Mesendoderm (in vitro differentiated cells): Measurements from ENCODE around the gene GABBR2.

Experiments
- DNase-seq: peaks from one replicate; pipeline ENCODE4 v3.0.0; 2013
- H2AK5ac ChIP-seq: 2 replicates; pipeline ENCODE4 v1.6.1; 2013; ENCODE audit warnings: low read length, inconsistent platforms
- H2BK120ac ChIP-seq: 2 replicates; pipeline ENCODE4 v1.6.1; 2013; ENCODE audit warnings: low read depth, mild to moderate bottlenecking, low read length, moderate library complexity, mixed read lengths
- H2BK15ac ChIP-seq: replicated peaks from 2 replicates; pipeline ENCODE4 v1.6.1; 2013; ENCODE audit warnings: low read depth, mild to moderate bottlenecking, moderate library complexity
- H2BK5ac ChIP-seq: 2 replicates; pipeline ENCODE4 v1.6.1; 2013; ENCODE audit warnings: low read length, inconsistent platforms
- H3K18ac ChIP-seq: 2 replicates; pipeline ENCODE4 v1.6.1; 2013; ENCODE audit warnings: mild to moderate bottlenecking, low read length, mixed read lengths
- H3K23ac ChIP-seq: one replicate; pipeline ENCODE4 v1.6.1; 2013; ENCODE audit warnings: low read length
- H3K27ac ChIP-seq: 2 replicates; pipeline ENCODE4 v1.5.1; 2013; ENCODE audit warnings: low read depth, mild to moderate bottlenecking, inconsistent platforms, low read length, moderate library complexity
- H3K27me3 ChIP-seq: 2 replicates; pipeline ENCODE4 v1.6.1; 2013; ENCODE audit warnings: low read length, control low read depth, mild to moderate bottlenecking, inconsistent platforms; ENCODE audit not compliant: insufficient read depth, poor library complexity
- H3K36me3 ChIP-seq: 2 replicates; pipeline ENCODE4 v1.6.1; 2013; ENCODE audit warnings: low read length, inconsistent platforms; ENCODE audit not compliant: control insufficient read depth, insufficient read depth
- H3K4ac ChIP-seq: one replicate; pipeline ENCODE4 v1.6.1; 2013; ENCODE audit warnings: low read depth, mild to moderate bottlenecking, low read length, moderate library complexity
- H3K4me1 ChIP-seq: 2 replicates; pipeline ENCODE4 v1.6.1; 2013; ENCODE audit warnings: low read depth, low read length, inconsistent platforms; ENCODE audit not compliant: control insufficient read depth
- H3K4me2 ChIP-seq: 2 replicates; pipeline ENCODE4 v1.6.1; 2013; ENCODE audit warnings: low read length
- H3K4me3 ChIP-seq: 2 replicates; pipeline ENCODE4 v1.5.1; 2013; ENCODE audit warnings: mild to moderate bottlenecking, low read length
- H3K56ac ChIP-seq: one replicate; pipeline ENCODE4 v1.6.1; 2013; ENCODE audit warnings: low read length
- H3K79me1 ChIP-seq: 2 replicates; pipeline ENCODE4 v1.6.1; 2013; ENCODE audit warnings: low read length, inconsistent platforms
- H3K79me2 ChIP-seq: 2 replicates; pipeline ENCODE4 v1.6.1; 2013; ENCODE audit warnings: mild to moderate bottlenecking, low read length; ENCODE audit not compliant: control insufficient read depth, insufficient read depth
- H3K9ac ChIP-seq: 2 replicates; pipeline ENCODE4 v1.6.1; 2013; ENCODE audit warnings: low read length, inconsistent platforms
- H4K5ac ChIP-seq: one replicate; pipeline ENCODE4 v1.6.1; 2013; ENCODE audit warnings: low read length
- H4K8ac ChIP-seq: one replicate; pipeline ENCODE4 v1.6.1; 2013; ENCODE audit warnings: low read depth, mild to moderate bottlenecking, control low read depth, low read length, moderate library complexity
- WGBS: extraction: QIAGEN DNeasy Blood & Tissue Kit; methylation state at CpG from one replicate; pipeline ENCODE4 v1.1.7; 2013; ENCODE audit warnings: low lambda C conversion rate, missing lambda C conversion rate; ENCODE audit not compliant: insufficient coverage; ENCODE audit errors: extremely low coverage; 5-methylcytosine and 5-hydroxymethylcytosine counted together

Gene GABBR2

DNA sequence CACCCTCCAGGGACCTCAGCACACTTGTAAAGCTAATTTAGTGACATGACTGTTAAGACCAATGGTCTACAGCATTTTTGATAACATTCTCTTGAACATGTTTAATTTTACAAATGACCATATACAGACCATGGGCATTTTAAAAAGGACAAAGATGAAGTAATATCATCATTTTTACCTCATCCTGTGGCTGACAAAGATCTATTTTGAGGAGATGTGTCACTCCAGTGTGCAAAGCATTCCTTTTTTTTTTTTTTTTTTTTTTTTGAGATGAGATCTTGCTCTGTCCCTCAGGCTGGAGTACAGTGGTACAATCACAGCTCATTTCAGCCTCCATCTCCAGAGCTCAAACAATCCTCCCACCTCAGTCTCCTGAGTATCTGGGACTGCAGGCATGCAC lies 335.1 kb downstream of the GABBR2 start:
- no peak overlapping the region for H4K8ac ChIP-seq
- H2BK120ac ChIP-seq: no peak overlapping the region
- no peaks in the 10 kb centered on the region for H3K79me1 ChIP-seq
- no peak for DNase-seq
- no peaks in the 10 kb centered on the region for H3K36me3 ChIP-seq
- no peak overlapping the region for H3K4me2 ChIP-seq
- H3K4me1 ChIP-seq: peaks cover 9% of the 10 kb centered on the region
- no peak overlapping the region for H3K4me3 ChIP-seq
- no peak overlapping the region for H3K23ac ChIP-seq
- H2BK5ac ChIP-seq: no peak overlapping the region
- no peak overlapping the region for H2AK5ac ChIP-seq
- no peak overlapping the region for H3K56ac ChIP-seq
- H3K9ac ChIP-seq: no peak overlapping the region
- H3K18ac ChIP-seq: no peak overlapping the region
- no peak overlapping the region for H3K27ac ChIP-seq
- H3K4ac ChIP-seq: no peak overlapping the region
- H4K5ac ChIP-seq: no peak overlapping the region
- H3K27me3 ChIP-seq: no peaks in the 10 kb centered on the region
- no peak overlapping the region for H2BK15ac ChIP-seq
- H3K79me2 ChIP-seq: no peaks in the 10 kb centered on the region

DNA sequence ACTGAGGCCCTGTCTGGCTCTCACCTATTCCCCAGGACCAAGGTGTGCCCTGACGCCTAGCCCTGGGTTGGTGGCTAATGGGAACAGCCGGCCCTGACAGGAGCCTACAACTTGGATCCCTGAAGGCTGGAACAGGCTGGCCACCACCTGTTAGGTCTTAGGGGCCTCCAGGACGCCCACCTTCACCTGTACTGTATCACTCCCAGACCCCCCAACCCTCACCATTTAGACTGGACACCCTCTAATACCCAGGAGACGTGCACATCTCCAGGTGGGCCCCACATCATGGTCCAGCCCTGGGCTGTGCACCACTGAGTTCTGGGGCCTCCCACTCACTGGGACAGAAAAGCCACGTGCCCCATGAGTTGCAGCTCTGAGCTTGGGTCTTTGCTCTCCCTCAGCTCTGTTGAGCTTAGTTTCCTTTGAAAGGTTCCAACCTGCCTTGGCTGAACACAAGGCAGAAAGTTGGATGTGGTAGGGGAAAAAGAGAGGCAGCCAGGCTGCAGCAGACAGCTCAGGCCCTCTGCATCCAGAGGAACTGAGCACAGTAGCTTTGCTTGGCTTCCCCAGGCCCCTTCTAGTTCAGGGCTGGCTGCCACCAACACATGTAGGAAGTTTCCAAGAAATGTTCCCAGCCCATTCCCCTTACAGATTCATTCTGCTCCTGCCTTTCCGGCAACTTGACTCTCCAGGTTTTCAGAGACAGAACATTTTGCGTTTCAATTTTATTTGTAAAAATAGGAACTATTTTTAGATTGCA lies 336.5 kb downstream of the GABBR2 start:
- Histone ChIP-seq H3K56ac (no peak overlapping the region), H3K36me3 (no peaks in the 10 kb centered on the region), H3K79me1 (no peaks in the 10 kb centered on the region), H3K4me3 (no peak overlapping the region), H2BK120ac (no peak overlapping the region), H4K5ac (no peak overlapping the region), H3K23ac (no peak overlapping the region), H2BK5ac (no peak overlapping the region), H3K79me2 (no peaks in the 10 kb centered on the region), H3K4ac (no peak overlapping the region), H3K27me3 (no peaks in the 10 kb centered on the region), H2BK15ac (no peak overlapping the region), H3K18ac (no peak overlapping the region), H3K9ac (no peak overlapping the region), H3K27ac (no peak overlapping the region), H3K4me2 (no peak overlapping the region), H4K8ac (no peak overlapping the region), H3K4me1 (peaks cover 12% of the 10 kb centered on the region), H2AK5ac (no peak overlapping the region)
- no CpG with 5 or more reads among the region's 7 CpGs for WGBS
- no peak for DNase-seq

DNA sequence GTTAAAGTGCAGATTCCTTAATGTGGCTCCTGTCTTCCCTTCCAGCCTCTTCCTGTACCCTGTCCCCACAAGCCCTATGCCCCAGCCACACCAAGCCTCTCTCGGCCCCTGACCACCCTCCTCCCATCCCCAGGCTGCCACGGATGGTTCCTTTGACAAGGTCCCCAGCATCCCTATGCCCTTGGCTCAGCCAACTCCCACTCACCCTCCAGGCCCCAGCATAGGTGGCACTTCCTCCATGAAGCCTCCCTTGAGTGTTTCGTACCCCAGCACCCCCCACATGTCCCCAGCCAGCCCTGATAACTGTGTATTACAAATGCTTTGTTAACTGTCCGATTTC lies 337.8 kb downstream of the GABBR2 start:
- no peak overlapping the region for H4K5ac ChIP-seq

DNA sequence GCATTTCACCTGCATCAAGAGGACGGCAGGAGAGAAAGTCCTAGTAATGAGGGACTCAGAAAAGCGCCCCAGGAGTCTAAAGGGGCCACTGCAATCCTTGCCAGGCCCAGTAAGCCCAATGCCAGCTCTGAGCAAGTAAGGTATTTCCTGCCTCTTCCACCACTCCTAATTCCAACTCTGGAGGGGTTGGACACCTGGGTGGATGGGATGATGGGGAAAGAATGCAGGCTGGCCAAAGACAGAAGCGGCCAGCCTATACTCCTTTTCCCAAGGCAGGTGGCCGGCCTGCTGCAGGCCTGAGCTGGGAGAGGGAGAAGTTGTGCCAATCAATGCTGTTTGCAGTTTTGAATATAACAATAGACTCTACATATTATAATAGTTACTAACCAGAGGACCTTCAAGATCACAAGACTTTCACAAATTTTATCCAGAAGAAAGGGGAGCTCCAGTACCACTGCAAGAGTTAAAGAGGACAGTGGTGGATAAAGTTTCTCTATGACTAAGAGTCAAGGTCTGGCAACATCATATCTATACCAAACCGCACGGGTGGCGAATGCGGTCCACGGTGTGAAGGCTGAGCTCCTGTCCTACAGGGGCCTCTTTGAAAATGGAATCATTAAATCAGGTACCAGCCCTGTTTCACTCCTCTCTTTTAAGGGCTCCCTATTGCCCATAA lies 338.3 kb downstream of the GABBR2 start:
- H3K79me2 ChIP-seq: no peaks in the 10 kb centered on the region
- H3K56ac ChIP-seq: no peak overlapping the region
- no peaks in the 10 kb centered on the region for H3K79me1 ChIP-seq
- H3K4me2 ChIP-seq: no peak overlapping the region
- no peaks in the 10 kb centered on the region for H3K27me3 ChIP-seq
- no peak overlapping the region for H2BK5ac ChIP-seq
- no peak overlapping the region for H3K18ac ChIP-seq
- no peak overlapping the region for H3K27ac ChIP-seq
- H3K36me3 ChIP-seq: no peaks in the 10 kb centered on the region
- WGBS: no CpG with 5 or more reads among the region's 9 CpGs
- no peak for DNase-seq
- H2BK120ac ChIP-seq: no peak overlapping the region
- peaks cover 12% of the 10 kb centered on the region for H3K4me1 ChIP-seq
- no peak overlapping the region for H2AK5ac ChIP-seq
- no peak overlapping the region for H4K5ac ChIP-seq
- H3K9ac ChIP-seq: no peak overlapping the region
- no peak overlapping the region for H3K23ac ChIP-seq
- no peak overlapping the region for H3K4ac ChIP-seq
- H3K4me3 ChIP-seq: no peak overlapping the region
- H2BK15ac ChIP-seq: no peak overlapping the region
- no peak overlapping the region for H4K8ac ChIP-seq

More for the DNA sequence above, 337.8 kb downstream of the GABBR2 start:
- H3K79me1 ChIP-seq: no peaks in the 10 kb centered on the region
- no peak overlapping the region for H3K4ac ChIP-seq
- H2AK5ac ChIP-seq: no peak overlapping the region
- no peak overlapping the region for H3K4me3 ChIP-seq
- H3K4me1 ChIP-seq: peaks cover 12% of the 10 kb centered on the region
- WGBS: no CpG with 5 or more reads among the region's 4 CpGs
- H3K27me3 ChIP-seq: no peaks in the 10 kb centered on the region
- no peak overlapping the region for H4K8ac ChIP-seq
- no peaks in the 10 kb centered on the region for H3K36me3 ChIP-seq
- H3K56ac ChIP-seq: no peak overlapping the region
- no peak overlapping the region for H3K18ac ChIP-seq
- no peak overlapping the region for H3K27ac ChIP-seq
- H2BK15ac ChIP-seq: no peak overlapping the region
- no peaks in the 10 kb centered on the region for H3K79me2 ChIP-seq
- no peak for DNase-seq
- H3K4me2 ChIP-seq: no peak overlapping the region
- H3K9ac ChIP-seq: no peak overlapping the region
- H3K23ac ChIP-seq: no peak overlapping the region
- no peak overlapping the region for H2BK5ac ChIP-seq
- no peak overlapping the region for H2BK120ac ChIP-seq

DNA sequence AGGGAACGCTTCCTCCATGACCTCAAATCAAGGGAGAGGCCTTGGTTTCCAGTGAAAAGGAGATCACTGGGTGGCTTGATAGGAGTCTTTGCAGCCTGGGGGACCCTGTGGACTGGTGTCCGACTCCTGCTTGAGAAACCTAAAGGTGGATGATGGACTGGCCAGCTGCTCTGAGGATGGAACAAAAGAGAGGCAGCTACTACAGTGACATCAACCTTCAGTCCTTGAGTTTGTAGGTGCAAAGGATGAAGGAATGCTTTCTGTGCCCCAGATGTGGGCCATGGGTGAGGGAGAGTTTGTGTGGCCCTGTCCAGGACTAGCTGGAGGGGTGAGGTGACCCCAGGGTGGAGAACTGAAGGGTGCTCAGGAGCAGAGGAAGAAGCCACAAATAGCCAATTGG lies 338.8 kb downstream of the GABBR2 start:
- no peak overlapping the region for H2BK5ac ChIP-seq
- H3K27ac ChIP-seq: no peak overlapping the region
- no peak overlapping the region for H3K4me3 ChIP-seq
- no peak overlapping the region for H2AK5ac ChIP-seq
- H2BK15ac ChIP-seq: no peak overlapping the region
- no CpG with 5 or more reads among the region's 2 CpGs for WGBS
- no peak overlapping the region for H3K23ac ChIP-seq
- no peak overlapping the region for H3K18ac ChIP-seq
- H3K27me3 ChIP-seq: no peaks in the 10 kb centered on the region
- H3K36me3 ChIP-seq: no peaks in the 10 kb centered on the region
- H3K79me2 ChIP-seq: no peaks in the 10 kb centered on the region
- H3K56ac ChIP-seq: no peak overlapping the region
- no peak for DNase-seq
- H3K4ac ChIP-seq: no peak overlapping the region
- H3K4me2 ChIP-seq: no peak overlapping the region
- H3K79me1 ChIP-seq: no peaks in the 10 kb centered on the region
- no peak overlapping the region for H3K9ac ChIP-seq
- peaks cover 8% of the 10 kb centered on the region for H3K4me1 ChIP-seq
- no peak overlapping the region for H2BK120ac ChIP-seq
- no peak overlapping the region for H4K8ac ChIP-seq
- H4K5ac ChIP-seq: no peak overlapping the region

DNA sequence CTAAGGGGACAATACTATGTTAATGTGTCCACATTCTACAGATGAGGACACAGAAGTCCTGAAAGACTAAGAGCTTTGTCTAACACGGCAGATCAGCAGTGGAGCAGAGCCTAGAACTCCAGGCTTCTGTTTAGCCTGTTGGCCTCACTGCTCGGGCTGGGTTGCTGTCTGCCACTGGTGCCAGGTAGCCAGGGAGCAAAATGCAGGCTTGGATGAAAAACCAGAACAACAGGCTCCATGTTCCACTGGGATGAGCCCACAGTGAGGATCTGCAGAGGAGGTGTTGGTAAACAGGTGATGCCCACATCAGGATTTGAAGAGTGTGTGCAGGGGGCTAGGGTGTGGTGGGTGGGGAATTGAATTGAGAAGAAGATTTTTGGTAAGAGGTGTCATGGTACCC lies 339.3 kb downstream of the GABBR2 start:
- no peak for DNase-seq
- Histone ChIP-seq H2BK120ac (no peak overlapping the region), H3K79me2 (no peaks in the 10 kb centered on the region), H3K79me1 (no peaks in the 10 kb centered on the region), H3K27me3 (no peaks in the 10 kb centered on the region), H3K36me3 (no peaks in the 10 kb centered on the region), H4K5ac (no peak overlapping the region), H3K4ac (no peak overlapping the region), H2BK15ac (no peak overlapping the region), H3K4me3 (no peak overlapping the region), H3K4me1 (peaks cover 6% of the 10 kb centered on the region), H3K27ac (no peak overlapping the region), H3K9ac (no peak overlapping the region), H3K23ac (no peak overlapping the region), H3K56ac (no peak overlapping the region), H2AK5ac (no peak overlapping the region), H3K4me2 (no peak overlapping the region), H3K18ac (no peak overlapping the region), H4K8ac (no peak overlapping the region), H2BK5ac (no peak overlapping the region)
- no CpG with 5 or more reads among the region's 2 CpGs for WGBS
